Mucosa of stomach (tissue), 1 donor: ENCODE data around the gene BEST2.

Experiments used
- H3K27me3 ChIP-seq: one replicate; pipeline ENCODE4 v1.7.0; 2013; ENCODE audit warnings: mild to moderate bottlenecking, low read length; ENCODE audit not compliant: control insufficient read depth, insufficient read depth
- H3K36me3 ChIP-seq: one replicate; pipeline ENCODE4 v1.7.0; 2013; ENCODE audit warnings: low read length; ENCODE audit not compliant: control insufficient read depth, insufficient read depth
- H3K4me1 ChIP-seq: one replicate; pipeline ENCODE4 v1.7.0; 2013; ENCODE audit warnings: mild to moderate bottlenecking, low read length; ENCODE audit not compliant: control insufficient read depth, insufficient read depth
- H3K4me3 ChIP-seq: one replicate; pipeline ENCODE4 v1.7.0; 2013; ENCODE audit warnings: low read length
- H3K9ac ChIP-seq: one replicate; pipeline ENCODE4 v1.7.0; 2013; ENCODE audit warnings: mild to moderate bottlenecking, low read length, moderate library complexity
- H3K9me3 ChIP-seq: one replicate; pipeline ENCODE4 v1.7.0; 2013; ENCODE audit warnings: mild to moderate bottlenecking, low read length, moderate library complexity; ENCODE audit not compliant: control insufficient read depth
- donor health status: Pancreatic carcinoma.

BEST2 gene

GRCh38 chr19:12777217-12778016 is 25.8 kb downstream of the BEST2 start:
- H3K27me3 ChIP-seq = no peaks in the 10 kb centered on the region
- H3K4me3 ChIP-seq = peak overlapping the region; percentile 84
- H3K9me3 ChIP-seq = no peaks in the 10 kb centered on the region
- H3K36me3 ChIP-seq = no peaks in the 10 kb centered on the region
- peaks cover 40% of the 10 kb centered on the region for H3K4me1 ChIP-seq
- H3K9ac ChIP-seq = peak overlapping the region; percentile 87

GRCh38 chr19:12778017-12778904 is 26.7 kb downstream of the BEST2 start:
- Histone ChIP-seq H3K27me3 (no peaks in the 10 kb centered on the region), H3K9me3 (no peaks in the 10 kb centered on the region), H3K4me1 (peaks cover 47% of the 10 kb centered on the region), H3K4me3 (peak overlapping the region; percentile 84), H3K9ac (peak overlapping the region; percentile 87), H3K36me3 (no peaks in the 10 kb centered on the region)

- Histone ChIP-seq H3K4me1 (peaks cover 53% of the 10 kb centered on the region), H3K36me3 (no peaks in the 10 kb centered on the region), H3K27me3 (no peaks in the 10 kb centered on the region), H3K9ac (peak overlapping the region; percentile 87), H3K9me3 (no peaks in the 10 kb centered on the region), H3K4me3 (peak overlapping the region; percentile 84)
These were observed 27.2 kb downstream of the BEST2 start for GRCh38 chr19:12778905-12779161.

- Histone ChIP-seq H3K9me3 (no peaks in the 10 kb centered on the region), H3K27me3 (no peaks in the 10 kb centered on the region), H3K36me3 (no peaks in the 10 kb centered on the region), H3K4me3 (no peak overlapping the region), H3K9ac (no peak overlapping the region), H3K4me1 (peaks cover 56% of the 10 kb centered on the region)
These were observed 27.8 kb downstream of the BEST2 start for GRCh38 chr19:12779162-12779993.

- no peak overlapping the region for H3K4me3 ChIP-seq
- H3K9ac ChIP-seq = peak overlapping the region; percentile 67
- H3K4me1 ChIP-seq = peaks cover 76% of the 10 kb centered on the region
- no peaks in the 10 kb centered on the region for H3K27me3 ChIP-seq
- H3K36me3 ChIP-seq = no peaks in the 10 kb centered on the region
- no peaks in the 10 kb centered on the region for H3K9me3 ChIP-seq
These were observed 30.5 kb downstream of the BEST2 start for GRCh38 chr19:12782174-12782423.

- Histone ChIP-seq H3K27me3 (no peaks in the 10 kb centered on the region), H3K4me1 (peaks cover 82% of the 10 kb centered on the region), H3K4me3 (peak overlapping the region; percentile 31)
These were observed 31.1 kb downstream of the BEST2 start for GRCh38 chr19:12782424-12783290.

GRCh38 chr19:12783291-12783848 is 31.8 kb downstream of the BEST2 start:
- H3K4me1 ChIP-seq = peaks cover 83% of the 10 kb centered on the region
- no peaks in the 10 kb centered on the region for H3K36me3 ChIP-seq
- no peaks in the 10 kb centered on the region for H3K27me3 ChIP-seq
- H3K9me3 ChIP-seq = no peaks in the 10 kb centered on the region
- peak overlapping the region; percentile 67 for H3K9ac ChIP-seq
- H3K4me3 ChIP-seq = no peak overlapping the region

More at GRCh38 chr19:12782424-12783290, 31.1 kb downstream of the BEST2 start:
- H3K36me3 ChIP-seq = no peaks in the 10 kb centered on the region
- H3K9ac ChIP-seq = peak overlapping the region; percentile 67
- no peaks in the 10 kb centered on the region for H3K9me3 ChIP-seq

- H3K4me1 ChIP-seq = peaks cover 83% of the 10 kb centered on the region
- no peaks in the 10 kb centered on the region for H3K27me3 ChIP-seq
- H3K9me3 ChIP-seq = no peaks in the 10 kb centered on the region
- H3K9ac ChIP-seq = peak overlapping the region; percentile 67
- no peaks in the 10 kb centered on the region for H3K36me3 ChIP-seq
- H3K4me3 ChIP-seq = no peak overlapping the region
These were observed 32.3 kb downstream of the BEST2 start for GRCh38 chr19:12783849-12784393.

- no peak overlapping the region for H3K9ac ChIP-seq
- no peaks in the 10 kb centered on the region for H3K36me3 ChIP-seq
- H3K27me3 ChIP-seq = no peaks in the 10 kb centered on the region
- H3K4me1 ChIP-seq = peaks cover 82% of the 10 kb centered on the region
- H3K4me3 ChIP-seq = no peak overlapping the region
- no peaks in the 10 kb centered on the region for H3K9me3 ChIP-seq
These were observed 32.8 kb downstream of the BEST2 start for GRCh38 chr19:12784394-12784870.

- Histone ChIP-seq H3K4me1 (peaks cover 79% of the 10 kb centered on the region), H3K4me3 (no peak overlapping the region), H3K9ac (peak overlapping the region; percentile 81), H3K27me3 (no peaks in the 10 kb centered on the region), H3K36me3 (no peaks in the 10 kb centered on the region), H3K9me3 (no peaks in the 10 kb centered on the region)
These were observed 33.4 kb downstream of the BEST2 start for GRCh38 chr19:12784871-12785430.
